GM18511 (cell line): Measurements from ENCODE around the gene ASTN2.
A peak's percentile ranks its signal among the peaks of the same experiment; 100 is the strongest.

Experiments
- ATAC-seq: cut with Tn5 transposase; IDR thresholded peaks from one replicate; pipeline ENCODE4 v1.9.1; 2021; ENCODE audit warnings: mild to moderate bottlenecking, moderate library complexity; ENCODE audit not compliant: unreplicated experiment

The ASTN2 gene

GRCh38 chr9:116452227-116452626 is 962.6 kb downstream of the ASTN2 start:
- no peak for ATAC-seq

DNA sequence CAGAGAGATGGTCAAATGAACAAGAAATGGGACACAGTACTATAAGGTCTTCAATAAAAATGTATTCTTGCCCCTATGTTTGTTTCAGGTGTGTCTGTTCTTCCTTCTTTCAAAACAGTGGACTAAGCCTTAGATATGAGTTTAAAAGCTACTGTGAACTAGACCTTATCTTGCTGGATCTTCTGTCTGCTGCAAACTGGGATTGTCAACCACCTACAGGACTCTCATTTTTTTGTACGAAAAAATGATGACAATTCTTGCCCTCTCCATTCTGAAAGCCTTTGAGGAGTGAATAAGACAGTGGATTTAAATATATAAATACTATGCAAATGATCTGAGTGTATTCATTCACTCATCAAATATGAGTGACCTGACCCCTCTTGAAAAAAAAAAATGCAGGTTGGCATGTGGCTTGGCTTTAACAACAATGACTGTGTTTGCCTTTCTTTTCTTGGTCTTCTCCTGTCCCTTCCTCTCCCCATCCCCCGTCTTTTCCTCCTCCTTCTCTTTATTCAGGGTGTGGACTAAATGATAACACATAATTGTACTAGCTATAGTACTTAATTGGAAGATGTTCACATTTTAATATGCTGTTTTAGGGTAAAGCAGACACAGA is 963.2 kb downstream of the ASTN2 start:
- no peak for ATAC-seq

DNA sequence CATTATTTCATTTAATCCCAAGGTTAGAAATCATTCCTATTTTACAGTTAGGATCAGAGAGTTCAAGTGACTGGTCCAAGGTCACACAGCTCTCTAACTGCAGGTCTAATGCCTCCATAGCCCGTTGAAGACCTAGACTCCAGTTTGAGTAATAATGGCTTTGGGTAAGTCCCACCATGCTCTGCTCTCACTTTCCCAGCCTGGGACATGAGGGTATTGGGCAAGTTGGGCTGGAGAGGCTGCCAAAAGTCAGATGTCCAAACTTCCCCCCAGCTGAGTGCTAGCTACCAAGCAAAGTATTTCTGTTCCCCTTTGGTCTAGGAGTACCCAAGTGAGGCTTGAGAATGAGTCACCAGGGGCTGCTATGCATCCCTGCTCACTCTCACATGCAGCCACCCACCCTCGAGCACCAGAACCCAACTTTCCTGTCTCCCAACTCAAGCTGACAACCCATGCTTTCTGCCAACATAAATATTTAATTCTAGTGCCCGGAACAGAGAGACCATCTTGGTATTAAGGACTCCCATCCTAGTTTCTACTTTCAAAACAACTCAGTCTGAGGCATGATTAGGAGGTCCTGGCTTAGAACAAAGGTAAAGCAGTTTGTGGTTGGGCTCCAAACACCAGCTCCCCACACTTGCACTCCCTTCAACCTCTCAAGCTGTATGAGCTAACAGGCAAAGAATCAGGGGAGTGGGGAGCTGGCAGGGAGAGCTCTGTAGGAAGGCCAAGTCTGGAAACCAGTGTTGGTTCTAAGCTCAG is 964.3 kb downstream of the ASTN2 start:
- ATAC-seq = peak; percentile 96

DNA sequence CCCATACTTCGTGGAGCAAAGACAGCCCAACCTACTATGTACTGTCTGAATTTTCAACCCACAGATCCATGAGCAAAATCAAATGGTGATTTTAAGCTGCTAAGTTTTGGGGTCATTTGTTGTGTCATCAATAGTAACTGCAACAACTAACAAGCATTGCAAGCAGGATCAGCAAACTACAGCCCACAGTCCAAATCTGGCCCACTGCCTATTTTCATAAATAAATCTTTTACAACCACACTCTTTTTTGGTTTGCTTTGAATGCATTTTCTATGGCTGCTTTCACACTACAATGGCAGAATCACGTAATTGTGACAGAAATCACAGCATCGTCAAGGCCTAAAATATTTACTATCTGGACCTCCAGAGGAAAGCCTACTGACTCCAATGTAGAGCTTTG is 964.9 kb downstream of the ASTN2 start:
- ATAC-seq = no peak

- no peak for ATAC-seq
Observed at GRCh38 chr9:116448431-116448830, 966.4 kb downstream of the ASTN2 start.

GRCh38 chr9:116447934-116448333 is 966.9 kb downstream of the ASTN2 start:
- ATAC-seq = no peak

DNA sequence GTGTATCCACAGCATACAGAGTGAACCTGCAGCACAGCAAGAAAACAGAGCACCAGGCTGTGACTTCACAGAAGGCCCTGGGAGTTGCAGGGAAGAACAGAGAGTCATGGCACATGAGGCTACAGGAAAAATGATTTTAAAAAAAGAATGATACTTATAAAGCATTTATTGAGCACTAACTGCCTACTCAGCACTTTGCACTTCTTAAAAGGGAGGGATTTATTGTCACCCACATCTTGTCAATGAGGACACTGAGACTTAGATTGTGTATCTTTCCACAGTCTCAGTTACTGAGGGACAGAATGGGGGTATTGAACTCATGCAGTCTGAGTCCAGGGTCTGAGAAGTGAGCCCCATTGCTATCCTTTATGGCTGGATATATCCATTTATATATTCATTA is 972.3 kb downstream of the ASTN2 start:
- no peak for ATAC-seq

GRCh38 chr9:116437411-116438370 is 977.2 kb downstream of the ASTN2 start:
- ATAC-seq = no peak

DNA sequence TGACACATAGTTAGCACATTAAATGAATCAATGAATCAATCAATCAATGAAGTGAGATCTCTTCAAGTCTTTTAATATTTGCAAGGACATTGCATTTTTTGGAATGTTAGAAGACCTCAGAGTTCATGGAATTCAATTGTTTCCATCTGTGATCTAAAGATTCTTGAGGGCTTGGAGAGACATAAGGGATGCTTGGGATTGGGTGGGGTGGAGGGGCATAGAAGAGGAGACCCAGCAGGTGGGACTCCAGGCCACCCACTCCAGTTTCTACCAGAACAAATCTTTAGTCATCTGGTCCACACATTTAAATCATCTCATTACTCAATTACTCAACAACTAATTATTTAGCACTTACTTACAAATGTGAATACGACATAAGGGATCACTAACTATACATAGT is 978.7 kb downstream of the ASTN2 start:
- ATAC-seq = no peak

DNA sequence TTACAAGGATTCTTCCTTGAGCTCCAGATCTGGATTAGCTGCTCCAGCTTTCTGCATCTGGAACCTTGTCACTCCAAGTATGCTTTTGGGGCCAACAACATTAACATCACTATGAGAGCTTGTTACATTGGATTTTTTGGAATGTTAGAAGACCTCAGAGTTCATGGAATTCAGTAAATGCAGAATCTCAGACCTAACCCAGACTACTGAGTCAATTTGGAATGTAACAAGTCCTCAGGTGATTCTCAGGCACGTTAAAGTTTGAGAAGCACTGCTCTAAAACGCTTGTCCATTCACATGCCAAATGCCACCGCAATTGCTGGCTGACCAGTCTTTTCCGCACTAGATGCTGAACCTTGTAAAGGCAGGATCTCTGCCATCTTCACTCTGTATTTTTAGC is 979.2 kb downstream of the ASTN2 start:
- no peak for ATAC-seq

DNA sequence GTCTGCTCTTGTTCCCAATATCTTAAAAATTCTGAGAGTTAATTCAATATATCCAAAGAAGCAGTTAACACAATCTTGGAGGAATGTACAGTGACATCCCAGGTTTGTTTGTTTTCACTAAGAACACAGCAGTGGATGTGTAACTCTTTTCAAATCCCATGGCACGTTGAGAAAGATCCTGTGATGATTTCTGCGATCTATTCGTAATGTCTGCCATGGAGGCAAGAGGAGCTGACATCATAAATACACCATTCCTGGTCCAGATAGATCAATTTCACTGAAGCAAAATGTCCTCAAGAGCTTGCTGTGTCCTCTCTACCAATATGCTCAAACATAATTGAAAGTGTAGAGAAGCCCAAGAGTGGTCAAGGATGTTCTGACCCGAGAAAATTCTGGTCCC is 980.5 kb downstream of the ASTN2 start:
- ATAC-seq = no peak

DNA sequence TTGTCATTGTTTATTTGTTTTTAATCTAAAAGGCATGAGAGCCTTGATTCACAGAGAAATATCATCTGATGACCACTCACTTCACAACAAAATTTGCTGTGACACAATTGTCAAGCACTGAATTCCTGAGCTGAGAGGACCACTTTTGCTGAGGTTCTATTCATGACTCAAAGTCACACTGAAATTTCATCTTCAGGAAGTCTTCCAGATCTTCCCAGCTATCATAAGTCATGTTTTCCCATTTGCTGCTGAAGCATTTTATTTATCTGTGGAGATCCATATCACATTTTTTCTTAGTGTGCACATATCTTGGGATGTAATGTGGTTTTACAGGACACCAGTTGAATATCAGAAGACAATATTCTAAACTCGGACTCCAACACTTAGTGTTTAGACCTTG is 982.8 kb downstream of the ASTN2 start:
- ATAC-seq = no peak

DNA sequence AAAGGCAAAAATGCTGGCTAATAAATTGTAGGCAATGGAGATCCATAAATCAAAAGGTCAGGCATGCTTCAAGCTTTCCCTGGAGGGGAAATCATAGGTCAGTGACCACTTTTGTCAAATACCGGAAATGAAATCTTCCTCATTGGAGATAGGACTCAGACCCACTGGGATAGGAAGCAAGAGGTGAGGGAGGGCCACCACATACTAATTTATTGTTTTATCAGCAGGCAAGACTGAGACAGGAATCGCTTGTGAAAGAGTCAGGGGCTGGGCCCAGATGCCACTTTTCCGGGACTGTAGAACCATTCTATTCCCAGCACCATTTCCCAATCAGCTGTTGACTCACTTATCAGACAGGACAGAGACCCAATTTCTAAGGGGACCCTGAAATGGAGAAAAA is 984.0 kb downstream of the ASTN2 start:
- ATAC-seq = no peak

GRCh38 chr9:116425244-116425643 is 989.6 kb downstream of the ASTN2 start:
- no peak for ATAC-seq

DNA sequence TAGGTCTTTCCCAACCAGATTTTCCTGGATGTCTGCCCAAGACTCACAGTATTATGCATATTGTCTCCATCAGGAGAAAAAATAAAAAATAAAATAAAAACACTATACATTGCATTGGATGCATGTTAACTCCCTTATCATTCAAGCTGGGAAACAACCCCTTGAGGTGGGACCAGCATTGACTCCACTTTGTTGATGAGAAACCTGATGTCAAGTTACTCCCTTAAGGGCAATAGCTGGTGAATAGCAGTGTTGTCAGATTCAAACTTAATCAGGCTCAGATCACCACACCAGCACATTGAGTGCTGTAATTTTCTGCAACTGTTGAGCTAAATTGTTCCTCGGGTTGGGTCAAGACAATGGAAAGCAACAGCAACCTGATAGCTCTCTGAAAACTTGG is 991.7 kb downstream of the ASTN2 start:
- ATAC-seq = no peak

DNA sequence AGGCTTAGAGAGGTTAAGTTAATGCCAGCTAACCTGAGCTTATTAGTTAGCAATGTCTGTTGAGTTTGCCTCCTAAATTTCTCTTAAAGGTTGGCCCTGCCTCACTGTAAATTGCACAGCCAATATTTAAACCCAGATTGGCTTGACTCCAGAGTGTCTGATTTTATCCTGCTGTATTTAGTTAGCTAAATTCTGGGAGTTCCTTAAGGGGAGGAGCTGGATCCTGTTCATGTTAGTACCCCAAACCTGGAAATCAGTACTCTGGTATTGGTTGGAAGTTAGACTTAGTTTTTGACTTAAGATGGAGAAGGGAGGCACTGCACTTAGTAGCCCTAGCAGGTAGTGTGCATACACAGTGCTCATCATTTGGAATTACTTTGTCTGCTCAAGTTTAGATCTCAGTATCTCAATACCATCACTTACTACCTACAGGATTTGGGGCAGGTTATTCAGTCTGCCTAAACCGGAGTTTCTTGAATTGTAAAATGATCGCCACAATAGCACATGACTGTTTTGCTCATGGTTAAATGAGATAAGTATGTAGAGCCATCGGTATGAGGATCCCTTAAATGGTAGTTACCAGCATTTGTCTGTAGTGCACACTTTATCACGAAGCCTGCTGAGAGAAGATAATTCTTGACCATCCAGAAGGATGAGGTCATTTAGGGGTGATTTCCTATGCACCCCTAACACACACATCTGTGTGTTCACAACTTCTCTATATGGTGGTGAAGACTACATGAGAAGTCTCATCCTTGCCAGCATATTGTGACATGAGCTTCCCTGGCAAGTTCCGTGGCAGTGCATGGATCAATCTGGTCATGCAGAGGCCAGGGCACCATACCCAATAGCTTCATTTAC is 992.5 kb downstream of the ASTN2 start:
- ATAC-seq = no peak

DNA sequence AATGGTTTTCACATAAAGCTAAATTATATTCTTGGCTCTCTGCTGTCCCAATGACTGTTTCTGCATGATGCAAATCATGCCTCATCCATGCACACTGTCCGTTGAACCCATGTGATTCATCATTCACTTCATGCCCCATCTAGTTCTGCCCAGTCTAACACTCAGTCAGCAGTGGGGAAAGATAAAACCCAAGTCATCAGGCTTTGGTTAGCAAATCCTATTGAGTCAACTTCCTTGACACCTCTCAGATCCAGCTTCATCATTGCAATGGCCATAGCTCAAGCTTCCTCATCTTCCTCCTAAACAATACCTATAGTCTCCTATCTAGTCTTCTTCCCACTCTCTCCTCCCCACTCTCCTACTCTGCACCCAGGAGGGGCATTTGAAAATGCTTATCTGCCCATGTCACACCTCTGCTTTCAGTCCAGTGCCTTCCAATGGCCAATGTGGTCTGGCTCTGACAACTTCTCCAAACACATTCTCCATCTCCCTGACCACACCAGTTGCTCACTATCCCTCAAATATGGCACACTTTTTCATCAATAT is 993.8 kb downstream of the ASTN2 start:
- no peak for ATAC-seq

DNA sequence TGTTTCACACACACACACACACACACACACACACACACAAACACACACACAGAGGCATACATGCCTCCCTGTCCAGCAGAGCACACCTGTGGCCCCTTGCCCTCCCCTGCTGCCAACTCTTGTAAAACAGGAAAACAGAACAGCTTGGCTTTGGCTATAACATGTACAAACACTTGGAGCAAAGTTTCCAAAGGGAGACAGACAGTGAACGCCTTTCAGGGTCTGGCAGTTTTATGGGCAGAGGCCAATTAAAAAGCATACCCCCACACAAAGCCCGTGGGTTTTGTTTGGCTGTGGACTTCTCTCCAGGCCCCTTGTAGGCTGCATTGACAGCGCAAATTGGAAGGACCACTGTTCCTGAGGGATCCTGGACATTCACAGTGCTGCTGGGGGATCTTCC is 995.7 kb downstream of the ASTN2 start:
- no peak for ATAC-seq

DNA sequence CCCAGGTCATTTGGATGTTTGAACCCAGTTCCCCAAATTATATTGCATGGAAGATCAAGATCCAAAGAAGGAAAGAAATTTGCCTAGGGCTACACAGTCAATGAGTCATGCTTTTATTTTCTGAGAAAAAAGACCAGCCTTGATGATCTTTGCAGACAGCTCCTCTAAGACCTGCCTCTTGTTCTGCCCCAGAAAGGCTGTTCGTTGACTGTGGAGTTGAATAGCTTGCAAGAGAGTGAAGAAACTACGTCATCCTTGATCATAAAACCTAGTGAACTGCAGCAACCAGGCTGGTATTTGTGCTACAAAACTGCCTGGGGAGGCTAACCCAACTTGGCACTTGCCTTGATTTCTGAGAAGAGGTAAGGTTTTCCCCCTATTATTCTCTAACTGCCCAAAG is 997.4 kb downstream of the ASTN2 start:
- no peak for ATAC-seq

DNA sequence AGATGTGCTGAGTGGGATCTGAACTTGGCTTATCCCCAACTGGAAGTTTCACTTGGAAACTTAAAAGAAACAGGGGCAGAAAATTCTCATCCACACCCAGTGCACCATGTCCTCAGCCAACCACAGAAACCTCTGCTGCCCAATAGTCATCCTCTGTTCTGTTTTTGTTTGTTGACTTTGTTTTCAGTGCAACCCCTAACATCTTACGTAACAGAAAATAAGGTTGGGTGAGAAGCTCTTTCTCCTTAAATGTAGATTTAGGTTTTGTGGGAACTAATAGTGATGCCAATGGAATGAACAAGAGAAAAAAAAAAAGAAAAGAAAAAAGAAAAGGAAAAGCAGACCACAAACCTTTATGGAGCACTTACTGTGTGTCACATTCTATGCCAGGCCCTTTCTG is 998.4 kb downstream of the ASTN2 start:
- no peak for ATAC-seq
